HepG2 (cell line): Measurements from ENCODE around the gene DCDC2. TPM values are rescaled to one million over a fixed set of nuclear protein-coding genes. Genes with fewer than 3 reads are reported as not detected.
A peak's percentile ranks its signal among the peaks of the same experiment; 100 is the strongest.

ENCODE experiments used
- BRD4 ChIP-seq: sonication (generic); formaldehyde crosslinking; IDR thresholded peaks from 2 replicates; pipeline ENCODE4 v1.4.0; 2020; ENCODE audit warnings: missing genetic modification reagents
- ESRRA ChIP-seq: sonication (generic); formaldehyde crosslinking; IDR thresholded peaks from 2 replicates; pipeline ENCODE4 v1.5.1; 2020; ENCODE audit warnings: mild to moderate bottlenecking, low read depth, missing genetic modification reagents
- KLF16 ChIP-seq, 2 experiments: sonication (generic) in 1 of 2; formaldehyde crosslinking in 1 of 2; IDR thresholded peaks; 2 replicates each; pipeline versions ENCODE4 v1.6.1 to v1.8.0; 2016 to 2023; ENCODE audit warnings: missing genetic modification reagents in 2 of 2, missing compliant biosample characterization in 1 of 2
- LCORL ChIP-seq, 2 experiments: fragments of 450-650 bp in 1 of 2; sonication (generic) in 1 of 2; formaldehyde crosslinking in 1 of 2; IDR thresholded peaks; 2 replicates each; pipeline versions ENCODE4 v1.5.0 to v1.6.1; 2017 to 2020; ENCODE audit warnings: antibody characterized with exemption in 1 of 2, missing genetic modification reagents in 1 of 2
- NR3C1 ChIP-seq: sonication (generic); formaldehyde crosslinking; IDR thresholded peaks from 2 replicates; pipeline ENCODE4 v1.4.0; 2020; ENCODE audit warnings: missing genetic modification reagents
- POLR2AphosphoS2 ChIP-seq: IDR thresholded peaks from 2 replicates; pipeline ENCODE4 v1.6.1; 2011; ENCODE audit warnings: low read depth, low read length, improper control_type of control experiment
- REPIN1 ChIP-seq: sonication (generic); formaldehyde crosslinking; IDR thresholded peaks from 2 replicates; pipeline ENCODE4 v1.8.0; 2022; ENCODE audit warnings: missing genetic modification reagents, low read depth, mild to moderate bottlenecking, borderline replicate concordance
- TBX2 ChIP-seq: sonication (generic); formaldehyde crosslinking; IDR thresholded peaks from 2 replicates; pipeline ENCODE4 v1.5.0; 2020; ENCODE audit warnings: missing genetic modification reagents, mild to moderate bottlenecking, borderline replicate concordance
- ZBTB4 ChIP-seq: sonication (generic); formaldehyde crosslinking; IDR thresholded peaks from 2 replicates; pipeline ENCODE4 v1.4.0; 2020; ENCODE audit warnings: missing genetic modification reagents, mild to moderate bottlenecking, borderline replicate concordance
- ZFP41 ChIP-seq: sonication (generic); formaldehyde crosslinking; IDR thresholded peaks from 2 replicates; pipeline ENCODE4 v1.4.0; 2020; ENCODE audit warnings: mild to moderate bottlenecking, missing genetic modification reagents, borderline replicate concordance
- ZFP62 ChIP-seq: sonication (generic); formaldehyde crosslinking; IDR thresholded peaks from 2 replicates; pipeline ENCODE4 v1.4.0; 2020; ENCODE audit warnings: missing genetic modification reagents
- ZNF362 ChIP-seq: sonication (generic); formaldehyde crosslinking; IDR thresholded peaks from 2 replicates; pipeline ENCODE4 v1.4.0; 2020; ENCODE audit warnings: missing genetic modification reagents, mild to moderate bottlenecking, borderline replicate concordance
- ZNF468 ChIP-seq: sonication (generic); formaldehyde crosslinking; IDR thresholded peaks from 2 replicates; pipeline ENCODE4 v1.8.0; 2022; ENCODE audit warnings: mild to moderate bottlenecking, moderate library complexity, missing genetic modification reagents
- ZNF543 ChIP-seq: sonication (generic); formaldehyde crosslinking; IDR thresholded peaks from 2 replicates; pipeline ENCODE4 v1.4.0; 2020; ENCODE audit warnings: mild to moderate bottlenecking, missing genetic modification reagents
- ZNF709 ChIP-seq: sonication (generic); formaldehyde crosslinking; IDR thresholded peaks from 2 replicates; pipeline ENCODE4 v1.5.0; 2020; ENCODE audit warnings: mild to moderate bottlenecking, missing genetic modification reagents
- polyA plus RNA-seq, 8 experiments: library from polyadenylated mRNA; depleted of rRNA in 3 of 8; stranded (reverse) in 7 of 8; unstranded in 1 of 8; fragments of >200 nt; fragmentation: Illumina TruSeq in 4 of 8; extraction: Trizol in 4 of 8; gene quantifications; 2 replicates each; pipeline versions ENCODE4 v1.2.1 to v1.2.3, GENCODE V29; 2011 to 2016; ENCODE audit warnings: low read depth in 4 of 8, missing spikeins in 1 of 8, mixed read lengths in 1 of 8; ENCODE audit not compliant: insufficient read depth in 1 of 8
- total RNA-seq, 5 experiments: library from RNA; depleted of rRNA; stranded (reverse); fragments of >200 nt; fragmentation: Illumina TruSeq; extraction: Trizol; gene quantifications; 2 replicates each; pipeline ENCODE4 v1.2.3, GENCODE V29; 2016; ENCODE audit warnings: low read depth in 1 of 5
- TF ChIP-seq, protein P1 (sequence below): sonication (generic); formaldehyde crosslinking; IDR thresholded peaks from 2 replicates; pipeline ENCODE4 v1.4.0; 2020; ENCODE audit warnings: mild to moderate bottlenecking, low read depth, missing genetic modification reagents
- TF ChIP-seq, protein P2 (sequence below): sonication (generic); formaldehyde crosslinking; IDR thresholded peaks from 2 replicates; pipeline ENCODE4 v1.4.0; 2020; ENCODE audit warnings: missing genetic modification reagents, borderline replicate concordance
- TF ChIP-seq, protein P3 (sequence below): sonication (generic); formaldehyde crosslinking; IDR thresholded peaks from 2 replicates; pipeline ENCODE4 v1.4.0; 2020; ENCODE audit warnings: mild to moderate bottlenecking, missing genetic modification reagents

Gene DCDC2
- total and polyA plus RNA-seq, 2 of the 13 experiments (the other 11 are each of a cell fraction or from before 2014, with no cell fraction given): 9.0 to 36.2 TPM

DNA sequence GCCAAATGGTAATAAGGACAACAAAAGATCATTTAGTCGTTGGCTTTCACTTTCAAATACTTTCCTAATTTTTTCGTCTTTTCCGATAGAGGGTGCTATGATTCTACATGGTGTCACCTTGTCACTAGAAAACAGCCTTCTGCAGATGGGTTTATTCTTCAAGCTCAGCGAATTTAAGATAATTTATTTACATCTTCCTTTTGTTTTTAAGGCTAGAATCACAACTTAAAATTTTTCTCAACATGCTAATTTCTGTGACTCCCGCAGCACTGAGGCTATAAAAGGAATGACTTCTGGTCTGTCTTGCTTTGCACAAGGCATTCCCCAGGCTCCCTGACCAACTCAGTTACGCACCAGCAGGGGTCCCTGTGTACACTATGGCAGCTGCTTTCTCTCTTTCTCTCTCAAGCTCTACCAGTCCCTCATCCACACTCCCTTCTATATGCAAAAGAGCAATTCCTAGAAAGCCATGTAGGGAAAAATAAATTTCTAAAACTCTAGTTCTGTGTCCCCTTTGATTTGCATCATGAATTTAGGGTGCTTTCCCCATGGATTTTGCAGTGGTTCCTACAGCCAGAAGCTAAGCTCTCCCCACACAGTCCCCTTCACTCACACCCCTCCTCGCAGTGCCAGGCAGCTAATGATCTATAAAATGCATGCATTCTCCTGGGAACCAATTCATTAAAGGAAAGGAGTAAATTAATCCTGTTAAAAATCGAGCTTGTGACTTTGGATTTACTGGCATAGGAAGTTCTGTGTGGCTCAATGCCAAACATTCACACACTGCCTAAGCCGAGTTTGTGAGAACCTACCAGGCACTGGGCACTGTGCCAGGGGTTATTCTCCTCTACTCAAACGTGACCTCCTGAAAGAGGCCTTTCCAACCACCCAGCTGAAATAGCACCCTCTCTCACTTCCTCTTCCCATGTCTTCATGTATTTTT, 74.5 kb downstream of the DCDC2 start (continued):
- TF ChIP-seq, protein P1, sequence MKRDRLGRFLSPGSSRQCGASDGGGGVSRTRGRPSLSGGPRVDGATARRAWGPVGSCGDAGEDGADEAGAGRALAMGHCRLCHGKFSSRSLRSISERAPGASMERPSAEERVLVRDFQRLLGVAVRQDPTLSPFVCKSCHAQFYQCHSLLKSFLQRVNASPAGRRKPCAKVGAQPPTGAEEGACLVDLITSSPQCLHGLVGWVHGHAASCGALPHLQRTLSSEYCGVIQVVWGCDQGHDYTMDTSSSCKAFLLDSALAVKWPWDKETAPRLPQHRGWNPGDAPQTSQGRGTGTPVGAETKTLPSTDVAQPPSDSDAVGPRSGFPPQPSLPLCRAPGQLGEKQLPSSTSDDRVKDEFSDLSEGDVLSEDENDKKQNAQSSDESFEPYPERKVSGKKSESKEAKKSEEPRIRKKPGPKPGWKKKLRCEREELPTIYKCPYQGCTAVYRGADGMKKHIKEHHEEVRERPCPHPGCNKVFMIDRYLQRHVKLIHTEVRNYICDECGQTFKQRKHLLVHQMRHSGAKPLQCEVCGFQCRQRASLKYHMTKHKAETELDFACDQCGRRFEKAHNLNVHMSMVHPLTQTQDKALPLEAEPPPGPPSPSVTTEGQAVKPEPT (CRISPR knock-in tag): no peak
- TF ChIP-seq ZNF709 (CRISPR knock-in tag) (no peak), ZNF468 (CRISPR knock-in tag) (no peak), BRD4 (no peak), NR3C1 (CRISPR knock-in tag) (no peak), REPIN1 (CRISPR knock-in tag) (peak; percentile 55; the same call in 1 of the 2 replicates), ZBTB4 (CRISPR knock-in tag) (no peak), ZFP41 (CRISPR knock-in tag) (no peak), ESRRA (CRISPR knock-in tag) (0 out of 2 replicates have a peak, but pooled peaks have one; percentile 24), ZNF543 (CRISPR knock-in tag) (no peak), KLF16 (CRISPR knock-in tag; IDR thresholded peaks at IDR 0.05) (peak in 1 of 2 experiments; percentile 61; a peak in 1 of 4 replicates), TBX2 (CRISPR knock-in tag) (peak; percentile 75; the same call in 1 of the 2 replicates), ZNF362 (CRISPR knock-in tag) (peak; percentile 74; the same call in 1 of the 2 replicates), POLR2AphosphoS2 (no peak), LCORL (IDR thresholded peaks at IDR 0.05) (0 out of 2 replicates have a peak, but pooled peaks have one; percentile 12), LCORL (CRISPR knock-in tag; IDR thresholded peaks at IDR 0.05) (peak; percentile 47; the same call in 1 of the 2 replicates), ZFP62 (CRISPR knock-in tag) (no peak)
- TF ChIP-seq, protein P2, sequence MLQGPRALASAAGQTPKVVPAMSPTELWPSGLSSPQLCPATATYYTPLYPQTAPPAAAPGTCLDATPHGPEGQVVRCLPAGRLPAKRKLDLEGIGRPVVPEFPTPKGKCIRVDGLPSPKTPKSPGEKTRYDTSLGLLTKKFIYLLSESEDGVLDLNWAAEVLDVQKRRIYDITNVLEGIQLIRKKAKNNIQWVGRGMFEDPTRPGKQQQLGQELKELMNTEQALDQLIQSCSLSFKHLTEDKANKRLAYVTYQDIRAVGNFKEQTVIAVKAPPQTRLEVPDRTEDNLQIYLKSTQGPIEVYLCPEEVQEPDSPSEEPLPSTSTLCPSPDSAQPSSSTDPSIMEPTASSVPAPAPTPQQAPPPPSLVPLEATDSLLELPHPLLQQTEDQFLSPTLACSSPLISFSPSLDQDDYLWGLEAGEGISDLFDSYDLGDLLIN (CRISPR knock-in tag): no peak
- TF ChIP-seq, protein P3, sequence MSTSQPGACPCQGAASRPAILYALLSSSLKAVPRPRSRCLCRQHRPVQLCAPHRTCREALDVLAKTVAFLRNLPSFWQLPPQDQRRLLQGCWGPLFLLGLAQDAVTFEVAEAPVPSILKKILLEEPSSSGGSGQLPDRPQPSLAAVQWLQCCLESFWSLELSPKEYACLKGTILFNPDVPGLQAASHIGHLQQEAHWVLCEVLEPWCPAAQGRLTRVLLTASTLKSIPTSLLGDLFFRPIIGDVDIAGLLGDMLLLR (CRISPR knock-in tag): no peak
